ENCODE measurements around the gene GRID1.

GRCh38 chr10:86267286-86268195 is 99.1 kb downstream of the GRID1 start:
- TF ChIP-seq CTCF (conservative IDR thresholded peaks at IDR 0.05) (no peak), EZH2 (IDR thresholded peaks at IDR 0.05; ENCODE audit: low read depth) (no peak)
